GM12878 (cell line): Measurements from ENCODE around the gene PARP11. TPM values are rescaled to one million over a fixed set of nuclear protein-coding genes. Genes with fewer than 3 reads are reported as not detected.

Experiments used
- ATAC-seq: fragments of 200-7000 bp; cut with Tn5 transposase; 3 replicates; pipeline ENCODE4 v1.9.1; 2020; ENCODE audit warnings: mild to moderate bottlenecking, moderate library complexity
- BruUV-seq: library from RNA; stranded (reverse); fragments of 400-500 nt; replicated peaks from 2 replicates; lab custom pipeline; 2021; lab: Mats Ljungman, UMichigan
- CTCF ChIA-PET: fragments of 300-600 bp; sonication (Branson Sonifier 250); formaldehyde crosslinking; extraction: SDS; loops from one replicate; lab custom pipeline; 2021; ENCODE audit warnings: inconsistent platforms; lab: Yijun Ruan, JAX
- POLR2A ChIA-PET: fragments of 350-600 bp; formaldehyde crosslinking; extraction: SDS; loops from one replicate; lab custom pipeline; 2021; ENCODE audit warnings: inconsistent platforms; lab: Charles Lee
- RAD21 ChIA-PET: fragments of 300-600 bp; sonication (Branson Sonifier 250); formaldehyde crosslinking; loops from one replicate; lab custom pipeline; 2023; ENCODE audit warnings: antibody characterized with exemption; ENCODE audit not compliant: unreplicated experiment; lab: Charles Lee
- SMC1A ChIA-PET: fragments of 300-600 bp; sonication (Branson Sonifier 250); formaldehyde crosslinking; loops from one replicate; lab custom pipeline; 2023; ENCODE audit not compliant: unreplicated experiment, uncharacterized antibody; lab: Charles Lee
- DNase-seq: peaks from one replicate; pipeline ENCODE4 v3.0.0-alpha.2; 2011; ENCODE audit warnings: low read depth, low spot score
- FAIRE-seq: peaks from 3 replicates; lab custom pipeline; 2011; peaks lifted over from hg19 to GRCh38; lab: Jason Lieb, UNC
- H2AFZ ChIP-seq: 2 replicates; pipeline ENCODE4 v1.6.0; 2011; ENCODE audit warnings: low read depth, low read length, control low read depth; ENCODE audit not compliant: control insufficient read depth
- H3K27ac ChIP-seq: 2 replicates; pipeline ENCODE4 v1.5.1; 2011; ENCODE audit warnings: control low read depth; ENCODE audit not compliant: control insufficient read depth, insufficient read depth
- H3K27me3 ChIP-seq, 2 experiments: replicated peaks in 1 of 2; 2 replicates each; pipeline versions ENCODE4 v1.6.0 to v1.6.1; 2011; ENCODE audit warnings: low read length in 1 of 2; ENCODE audit not compliant: control insufficient read depth in 2 of 2, insufficient read depth in 2 of 2
- H3K36me3 ChIP-seq, 2 experiments: 2 replicates each; pipeline ENCODE4 v1.5.1; 2011; ENCODE audit warnings: low read length in 1 of 2; ENCODE audit not compliant: control insufficient read depth in 2 of 2, insufficient read depth in 2 of 2
- H3K4me1 ChIP-seq: 2 replicates; pipeline ENCODE4 v1.6.1; 2011; ENCODE audit warnings: mild to moderate bottlenecking, low read length, moderate library complexity, mixed read lengths; ENCODE audit not compliant: control insufficient read depth, insufficient read depth
- H3K4me2 ChIP-seq: 2 replicates; pipeline ENCODE4 v1.6.0; 2011; ENCODE audit warnings: control low read depth; ENCODE audit not compliant: control insufficient read depth, insufficient read depth
- H3K4me3 ChIP-seq: fragments of 200-600 bp; sonication (generic); 2 replicates; pipeline ENCODE4 v1.5.1; 2016
- H3K79me2 ChIP-seq: 2 replicates; pipeline ENCODE4 v1.6.0; 2011; ENCODE audit warnings: low read length; ENCODE audit not compliant: control insufficient read depth, insufficient read depth
- H3K9ac ChIP-seq: 2 replicates; pipeline ENCODE4 v1.8.0; 2011; ENCODE audit warnings: low read length, control low read depth, mixed read lengths; ENCODE audit not compliant: control insufficient read depth, insufficient read depth
- H3K9me3 ChIP-seq: replicated peaks from 3 replicates; pipeline ENCODE4 v1.5.1; 2011; ENCODE audit warnings: mild to moderate bottlenecking, low read length; ENCODE audit not compliant: control insufficient read depth, insufficient read depth
- H4K20me1 ChIP-seq: 2 replicates; pipeline ENCODE4 v1.6.0; 2011; ENCODE audit not compliant: control insufficient read depth, insufficient read depth
- BHLHE40 ChIP-seq, 2 experiments: fragments of 450-650 bp in 1 of 2; IDR thresholded peaks; 2 replicates each; pipeline ENCODE4 v1.6.1; 2011 to 2017; ENCODE audit warnings: low read depth in 2 of 2, borderline replicate concordance in 1 of 2, improper control_type of control experiment in 1 of 2, low read length in 1 of 2, mild to moderate bottlenecking in 1 of 2
- BMI1 ChIP-seq: fragments of 450-650 bp; IDR thresholded peaks from 2 replicates; pipeline ENCODE4 v1.6.1; 2016; ENCODE audit warnings: mild to moderate bottlenecking, moderate library complexity, borderline replicate concordance
- CBX3 ChIP-seq: fragments of 200-600 bp; sonication (generic); IDR thresholded peaks from 2 replicates; pipeline ENCODE4 v1.6.1; 2016; ENCODE audit warnings: low read depth, borderline replicate concordance
- CHD1 ChIP-seq: IDR thresholded peaks from 2 replicates; pipeline ENCODE4 v1.6.1; 2012; ENCODE audit warnings: low read depth, low read length, improper control_type of control experiment
- CHD4 ChIP-seq: fragments of 200-600 bp; sonication (generic); IDR thresholded peaks from 2 replicates; pipeline ENCODE4 v1.6.1; 2016; ENCODE audit warnings: mild to moderate bottlenecking
- IKZF2 ChIP-seq, 2 experiments: fragments of 450-650 bp; IDR thresholded peaks; 2 replicates each; pipeline ENCODE4 v1.6.1; 2017; ENCODE audit warnings: mild to moderate bottlenecking in 2 of 2, moderate library complexity in 2 of 2
- JUNB ChIP-seq: IDR thresholded peaks from 2 replicates; pipeline ENCODE4 v1.6.1; 2016; ENCODE audit warnings: antibody characterized with exemption, mild to moderate bottlenecking
- KDM1A ChIP-seq: fragments of 200-600 bp; sonication (generic); IDR thresholded peaks from 2 replicates; pipeline ENCODE4 v1.6.1; 2016; ENCODE audit warnings: borderline replicate concordance
- NFYA ChIP-seq: IDR thresholded peaks from 2 replicates; pipeline ENCODE4 v1.6.1; 2011; ENCODE audit warnings: low read depth, mild to moderate bottlenecking, low read length, improper control_type of control experiment, borderline replicate concordance
- RCOR1 ChIP-seq: conservative IDR thresholded peaks from 2 replicates; pipeline ENCODE4 v1.6.1; 2012; ENCODE audit warnings: low read depth, low read length, improper control_type of control experiment
- ZBED1 ChIP-seq: IDR thresholded peaks from 2 replicates; pipeline ENCODE4 v1.6.1; 2016; ENCODE audit warnings: borderline replicate concordance
- WGBS: methylation state at CpG from one replicate; pipeline ENCODE4 v1.1.6; 2016; ENCODE audit warnings: low lambda C conversion rate; ENCODE audit not compliant: insufficient replicate concordance, insufficient coverage; ENCODE audit errors: missing lambda C conversion rate; 5-methylcytosine and 5-hydroxymethylcytosine counted together
- in situ Hi-C: fragments of 300-500 bp; cut with MboI; formaldehyde crosslinking; loops from 9 replicates; pipeline ENCODE4 v1.14.3; 2018; ENCODE audit warnings: mixed read lengths
- intact Hi-C: fragments of 100-400 bp; cut with micrococcal nuclease; formaldehyde crosslinking; loops from one replicate; pipeline ENCODE4 v1.14.2; 2022; ENCODE audit not compliant: unreplicated experiment
- polyA plus RNA-seq, 11 experiments: library from polyadenylated mRNA; depleted of rRNA in 4 of 11; unstranded in 6 of 11; stranded (reverse) in 5 of 11; fragments of >200 nt; fragmentation: Nextera tagmentation in 4 of 11; fragmentation: Illumina TruSeq in 1 of 11; extraction: Ambion mirVana in 4 of 11; extraction: Trizol in 1 of 11; gene quantifications; 1 replicate in 1 of 11; 2 replicates in 10 of 11; pipeline versions ENCODE4 v1.2.1 to v1.2.3, GENCODE V29; 2011 to 2016; ENCODE audit warnings: inconsistent platforms in 2 of 11, missing spikeins in 2 of 11, low read depth in 1 of 11
- total RNA-seq, 4 experiments: library from RNA; depleted of rRNA in 3 of 4; stranded (reverse); fragments of >200 nt in 3 of 4; fragmentation: Illumina TruSeq in 1 of 4; extraction: Trizol in 1 of 4; gene quantifications; 2 replicates each; pipeline versions ENCODE4 v1.2.1 to v1.2.3, GENCODE V29; 2013 to 2021
- TF ChIP-seq, protein P1 (sequence below): fragments of 450-650 bp; IDR thresholded peaks from 2 replicates; pipeline ENCODE4 v1.6.1; 2017; ENCODE audit warnings: mild to moderate bottlenecking, moderate library complexity
- TF ChIP-seq, protein P2 (sequence below): fragments of 450-650 bp; IDR thresholded peaks from 2 replicates; pipeline ENCODE4 v1.6.1; 2017; ENCODE audit warnings: antibody characterized with exemption, mild to moderate bottlenecking, moderate library complexity
- TF ChIP-seq, protein P3 (sequence below): IDR thresholded peaks from 2 replicates; pipeline ENCODE4 v1.6.1; 2011; ENCODE audit warnings: mild to moderate bottlenecking, low read depth, low read length, moderate library complexity; ENCODE audit not compliant: insufficient replicate concordance

The PARP11 gene
- total and polyA plus RNA-seq, 10 of the 15 experiments (the other 5 are each of a cell fraction or from before 2014, with no cell fraction given), result 3.0 to 14.1 (median 6.3) TPM

DNA sequence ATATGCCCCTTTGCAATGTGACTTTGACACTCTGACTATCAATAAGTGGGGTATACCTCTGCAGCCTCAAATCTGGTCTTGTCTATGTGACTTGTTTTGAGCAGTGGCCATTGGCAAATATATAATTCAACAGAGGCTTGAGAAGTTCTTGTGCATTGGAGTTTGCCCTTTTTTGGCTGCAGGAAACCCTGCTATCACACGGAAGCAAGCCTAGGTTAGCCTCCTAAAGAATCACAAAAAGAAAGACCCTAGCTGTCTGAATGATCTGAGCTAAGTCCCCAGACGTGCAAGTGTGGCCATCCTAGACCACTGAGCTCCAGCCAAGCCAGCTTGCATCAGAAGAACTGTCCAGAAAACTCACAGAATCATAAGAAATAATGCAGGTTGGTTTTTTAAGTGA is 31.8 kb upstream of the PARP11 start:
- in situ Hi-C loops, result no loop called here
- H4K20me1 ChIP-seq, result no peaks in the 10 kb centered on the region
- H3K79me2 ChIP-seq, result no peaks in the 10 kb centered on the region
- ChIA-PET RAD21 (no interaction called here), SMC1A (interaction anchor here (1.0 kb wide), 1 partner anchor 19 kb away, joined by 4 read pairs; no protein-coding TSS in a partner anchor), CTCF (interaction anchor here (3.6 kb wide), 1 partner anchor 19 kb away, joined by 16 read pairs; no protein-coding TSS in a partner anchor), POLR2A (no interaction called here)
- H3K27me3 ChIP-seq, result no peaks in the 10 kb centered on the region
- H3K9me3 ChIP-seq, result no peaks in the 10 kb centered on the region
- no peak overlapping the region for H3K9ac ChIP-seq
- BruUV-seq, result no TSS peak
- no peak overlapping the region for H3K4me2 ChIP-seq
- no peak for FAIRE-seq
- H3K36me3 ChIP-seq, result no peaks in the 10 kb centered on the region
- no peak for DNase-seq
- intact Hi-C loops, result no loop called here
- no peaks in the 10 kb centered on the region for H3K4me1 ChIP-seq
- 0% methylated on average over 2 of the region's 2 CpGs for WGBS
- H2AFZ ChIP-seq, result no peak overlapping the region
- H3K4me3 ChIP-seq, result no peak overlapping the region
- no peak for ATAC-seq
- TF ChIP-seq KDM1A (no peak), JUNB (no peak), CBX3 (no peak), CHD1 (no peak), BMI1 (no peak), CHD4 (no peak), BHLHE40 (IDR thresholded peaks at IDR 0.05; ENCODE audit: borderline replicate concordance in 1 of 2, low read depth in 2 of 2, low read length in 1 of 2) (no peak), RCOR1 (no peak), NFYA (no peak), IKZF2 (IDR thresholded peaks at IDR 0.05) (no peak), ZBED1 (no peak)
- TF ChIP-seq, protein P1, sequence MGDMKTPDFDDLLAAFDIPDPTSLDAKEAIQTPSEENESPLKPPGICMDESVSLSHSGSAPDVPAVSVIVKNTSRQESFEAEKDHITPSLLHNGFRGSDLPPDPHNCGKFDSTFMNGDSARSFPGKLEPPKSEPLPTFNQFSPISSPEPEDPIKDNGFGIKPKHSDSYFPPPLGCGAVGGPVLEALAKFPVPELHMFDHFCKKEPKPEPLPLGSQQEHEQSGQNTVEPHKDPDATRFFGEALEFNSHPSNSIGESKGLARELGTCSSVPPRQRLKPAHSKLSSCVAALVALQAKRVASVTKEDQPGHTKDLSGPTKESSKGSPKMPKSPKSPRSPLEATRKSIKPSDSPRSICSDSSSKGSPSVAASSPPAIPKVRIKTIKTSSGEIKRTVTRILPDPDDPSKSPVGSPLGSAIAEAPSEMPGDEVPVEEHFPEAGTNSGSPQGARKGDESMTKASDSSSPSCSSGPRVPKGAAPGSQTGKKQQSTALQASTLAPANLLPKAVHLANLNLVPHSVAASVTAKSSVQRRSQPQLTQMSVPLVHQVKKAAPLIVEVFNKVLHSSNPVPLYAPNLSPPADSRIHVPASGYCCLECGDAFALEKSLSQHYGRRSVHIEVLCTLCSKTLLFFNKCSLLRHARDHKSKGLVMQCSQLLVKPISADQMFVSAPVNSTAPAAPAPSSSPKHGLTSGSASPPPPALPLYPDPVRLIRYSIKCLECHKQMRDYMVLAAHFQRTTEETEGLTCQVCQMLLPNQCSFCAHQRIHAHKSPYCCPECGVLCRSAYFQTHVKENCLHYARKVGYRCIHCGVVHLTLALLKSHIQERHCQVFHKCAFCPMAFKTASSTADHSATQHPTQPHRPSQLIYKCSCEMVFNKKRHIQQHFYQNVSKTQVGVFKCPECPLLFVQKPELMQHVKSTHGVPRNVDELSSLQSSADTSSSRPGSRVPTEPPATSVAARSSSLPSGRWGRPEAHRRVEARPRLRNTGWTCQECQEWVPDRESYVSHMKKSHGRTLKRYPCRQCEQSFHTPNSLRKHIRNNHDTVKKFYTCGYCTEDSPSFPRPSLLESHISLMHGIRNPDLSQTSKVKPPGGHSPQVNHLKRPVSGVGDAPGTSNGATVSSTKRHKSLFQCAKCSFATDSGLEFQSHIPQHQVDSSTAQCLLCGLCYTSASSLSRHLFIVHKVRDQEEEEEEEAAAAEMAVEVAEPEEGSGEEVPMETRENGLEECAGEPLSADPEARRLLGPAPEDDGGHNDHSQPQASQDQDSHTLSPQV, result no peak
- TF ChIP-seq, protein P2, sequence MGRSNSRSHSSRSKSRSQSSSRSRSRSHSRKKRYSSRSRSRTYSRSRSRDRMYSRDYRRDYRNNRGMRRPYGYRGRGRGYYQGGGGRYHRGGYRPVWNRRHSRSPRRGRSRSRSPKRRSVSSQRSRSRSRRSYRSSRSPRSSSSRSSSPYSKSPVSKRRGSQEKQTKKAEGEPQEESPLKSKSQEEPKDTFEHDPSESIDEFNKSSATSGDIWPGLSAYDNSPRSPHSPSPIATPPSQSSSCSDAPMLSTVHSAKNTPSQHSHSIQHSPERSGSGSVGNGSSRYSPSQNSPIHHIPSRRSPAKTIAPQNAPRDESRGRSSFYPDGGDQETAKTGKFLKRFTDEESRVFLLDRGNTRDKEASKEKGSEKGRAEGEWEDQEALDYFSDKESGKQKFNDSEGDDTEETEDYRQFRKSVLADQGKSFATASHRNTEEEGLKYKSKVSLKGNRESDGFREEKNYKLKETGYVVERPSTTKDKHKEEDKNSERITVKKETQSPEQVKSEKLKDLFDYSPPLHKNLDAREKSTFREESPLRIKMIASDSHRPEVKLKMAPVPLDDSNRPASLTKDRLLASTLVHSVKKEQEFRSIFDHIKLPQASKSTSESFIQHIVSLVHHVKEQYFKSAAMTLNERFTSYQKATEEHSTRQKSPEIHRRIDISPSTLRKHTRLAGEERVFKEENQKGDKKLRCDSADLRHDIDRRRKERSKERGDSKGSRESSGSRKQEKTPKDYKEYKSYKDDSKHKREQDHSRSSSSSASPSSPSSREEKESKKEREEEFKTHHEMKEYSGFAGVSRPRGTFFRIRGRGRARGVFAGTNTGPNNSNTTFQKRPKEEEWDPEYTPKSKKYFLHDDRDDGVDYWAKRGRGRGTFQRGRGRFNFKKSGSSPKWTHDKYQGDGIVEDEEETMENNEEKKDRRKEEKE, result no peak
- TF ChIP-seq, protein P3, sequence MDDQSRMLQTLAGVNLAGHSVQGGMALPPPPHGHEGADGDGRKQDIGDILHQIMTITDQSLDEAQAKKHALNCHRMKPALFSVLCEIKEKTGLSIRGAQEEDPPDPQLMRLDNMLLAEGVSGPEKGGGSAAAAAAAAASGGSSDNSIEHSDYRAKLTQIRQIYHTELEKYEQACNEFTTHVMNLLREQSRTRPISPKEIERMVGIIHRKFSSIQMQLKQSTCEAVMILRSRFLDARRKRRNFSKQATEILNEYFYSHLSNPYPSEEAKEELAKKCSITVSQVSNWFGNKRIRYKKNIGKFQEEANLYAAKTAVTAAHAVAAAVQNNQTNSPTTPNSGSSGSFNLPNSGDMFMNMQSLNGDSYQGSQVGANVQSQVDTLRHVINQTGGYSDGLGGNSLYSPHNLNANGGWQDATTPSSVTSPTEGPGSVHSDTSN, result no peak
- TF ChIP-seq, all 136 proteins: peak for 0
- H3K27ac ChIP-seq, result no peak overlapping the region
